ENCODE data around the gene CMIP.

DNA sequence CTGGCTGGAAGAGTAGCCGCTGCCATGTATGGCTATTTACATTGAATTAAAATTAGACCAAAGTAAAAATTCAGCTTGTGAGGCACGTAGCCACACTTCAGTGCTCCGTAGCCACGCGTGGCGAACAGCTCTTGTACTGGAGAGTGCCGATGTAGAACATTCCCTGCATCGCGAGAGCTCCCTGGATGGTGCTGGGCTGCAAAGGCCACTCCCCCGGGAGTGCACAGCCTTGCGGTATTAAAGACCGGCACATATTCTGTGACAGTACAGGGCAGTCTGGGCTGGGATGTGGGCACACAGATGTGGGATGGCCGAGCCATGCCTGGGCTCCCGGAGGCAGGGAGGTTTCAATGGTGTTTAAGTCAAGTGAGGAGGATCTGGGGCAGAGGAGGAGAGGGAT lies 102.2 kb downstream of the CMIP start:
- TF ChIP-seq CTCF (IDR thresholded peaks at IDR 0.05; ENCODE audit: poor library complexity, severe bottlenecking) = no peak
- no peak for TF ChIP-seq POLR2AphosphoS5 (IDR thresholded peaks at IDR 0.05)
- no peak for TF ChIP-seq EZH2 (IDR thresholded peaks at IDR 0.05; ENCODE audit: borderline replicate concordance, insufficient read depth, low read length, poor library complexity, severe bottlenecking)
